Muscle of leg (tissue), 11 donors: ENCODE results near the gene DDX54. TPM values are rescaled to one million over a fixed set of nuclear protein-coding genes. Genes with fewer than 3 reads are reported as not detected.
A peak's percentile ranks its signal among the peaks of the same experiment; 100 is the strongest.

Experiments
- DNase-seq: peaks from one replicate; pipeline ENCODE4 v3.0.0; 2013
- H3K27ac ChIP-seq: one replicate; pipeline ENCODE4 v1.5.1; 2013; ENCODE audit warnings: mild to moderate bottlenecking, low read length, control low read depth
- H3K27me3 ChIP-seq: one replicate; pipeline ENCODE4 v1.6.1; 2013; ENCODE audit warnings: low read length; ENCODE audit not compliant: control insufficient read depth, insufficient read depth
- H3K36me3 ChIP-seq: one replicate; pipeline ENCODE4 v1.6.1; 2013; ENCODE audit warnings: low read length; ENCODE audit not compliant: control insufficient read depth, insufficient read depth
- H3K4me1 ChIP-seq: one replicate; pipeline ENCODE4 v1.6.1; 2013; ENCODE audit warnings: low read length; ENCODE audit not compliant: control insufficient read depth, insufficient read depth
- H3K4me3 ChIP-seq: one replicate; pipeline ENCODE4 v1.5.1; 2013; ENCODE audit warnings: low read length, control low read depth
- H3K9me3 ChIP-seq: replicated peaks from 2 replicates; pipeline ENCODE4 v1.6.1; 2013; ENCODE audit warnings: low read depth, low read length; ENCODE audit not compliant: control insufficient read depth
- WGBS: methylation state at CpG from one replicate; pipeline ENCODE4 v1.1.5; 2013; ENCODE audit warnings: missing lambda C conversion rate; ENCODE audit not compliant: insufficient coverage; 5-methylcytosine and 5-hydroxymethylcytosine counted together
- polyA plus RNA-seq, 8 donors: library from polyadenylated mRNA; unstranded; fragments of 120-200 nt; gene quantifications; one replicate each; pipeline versions ENCODE4 v1.2.1 to v1.2.3, GENCODE V29; 2013; ENCODE audit warnings: inconsistent platforms in 1 of 8, low replicate concordance in 1 of 8; ENCODE audit not compliant: insufficient read length in 8 of 8, insufficient read depth in 1 of 8
- total RNA-seq: library from RNA; stranded (reverse); fragments of 120-200 nt; gene quantifications from one replicate; pipeline ENCODE4 v1.2.4, GENCODE V29; 2013

The DDX54 gene
- total and polyA plus RNA-seq, 9 donors: 20.7 to 80.8 (median 72.7) TPM

- Histone ChIP-seq H3K4me1 (peaks cover 18% of the 10 kb centered on the region), H3K36me3 (peaks cover 36% of the 10 kb centered on the region), H3K27ac (no peak overlapping the region), H3K4me3 (no peak overlapping the region), H3K27me3 (no peaks in the 10 kb centered on the region), H3K9me3 (no peaks in the 10 kb centered on the region)
- DNase-seq: no peak
- 89% methylated on average over 19 of the region's 19 CpGs for WGBS
These were observed 5.9 kb upstream of the DDX54 start for GRCh38 chr12:113191227-113191626.

DNA sequence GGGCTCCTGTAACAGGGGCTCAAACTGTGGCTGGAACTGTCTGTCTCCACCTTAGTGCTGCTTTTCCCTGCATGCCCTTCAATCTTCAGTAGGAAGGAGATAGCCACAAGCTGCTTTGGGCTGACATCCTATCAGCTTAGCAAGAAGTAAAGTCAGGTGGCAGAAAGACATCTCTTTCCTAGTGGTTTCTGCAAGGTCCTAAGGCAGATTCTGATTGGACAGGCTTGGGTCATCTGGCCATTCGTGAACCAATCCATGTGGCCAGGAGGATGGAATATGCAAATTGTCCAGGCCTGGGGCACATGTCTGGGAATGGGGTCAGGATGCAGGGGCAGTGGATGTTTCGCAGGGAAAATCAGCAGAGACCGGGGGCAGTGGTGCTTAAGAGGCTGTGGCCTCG lies 5.5 kb upstream of the DDX54 start:
- no peak for DNase-seq
- no peaks in the 10 kb centered on the region for H3K27me3 ChIP-seq

DNA sequence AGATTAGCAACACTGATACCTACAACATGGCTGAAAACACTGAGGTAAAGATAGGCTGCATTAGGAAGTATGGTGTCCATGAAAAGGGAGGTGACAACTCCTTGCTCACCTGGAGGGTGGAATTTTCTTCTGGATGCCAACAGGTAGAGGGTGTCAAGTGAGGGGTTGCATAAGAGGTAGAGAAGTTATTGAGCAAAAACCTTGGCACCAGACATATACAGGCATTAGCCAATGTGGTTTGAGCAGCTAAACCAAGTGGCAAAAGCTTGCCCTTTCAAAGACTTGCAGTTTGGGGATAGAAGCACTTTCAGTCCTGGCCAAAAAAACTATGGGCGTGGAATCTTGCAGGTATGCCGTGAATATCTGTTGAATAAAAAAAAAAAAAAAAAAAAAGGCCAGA lies 4.1 kb upstream of the DDX54 start:
- no peak for DNase-seq
- Histone ChIP-seq H3K9me3 (no peaks in the 10 kb centered on the region), H3K4me1 (peaks cover 15% of the 10 kb centered on the region), H3K27me3 (no peaks in the 10 kb centered on the region), H3K27ac (no peak overlapping the region), H3K36me3 (peaks cover 36% of the 10 kb centered on the region), H3K4me3 (no peak overlapping the region)
- 92% methylated on average over 2 of the region's 2 CpGs for WGBS

More for the DNA sequence above, 5.5 kb upstream of the DDX54 start:
- Histone ChIP-seq H3K27ac (no peak overlapping the region), H3K4me3 (no peak overlapping the region), H3K4me1 (peaks cover 22% of the 10 kb centered on the region), H3K9me3 (no peaks in the 10 kb centered on the region), H3K36me3 (peaks cover 36% of the 10 kb centered on the region)
- WGBS: 51% methylated on average over 2 of the region's 4 CpGs

GRCh38 chr12:113186666-113187325 lies 1.5 kb upstream of the DDX54 start:
- 76% methylated on average over 10 of the region's 16 CpGs for WGBS
- H3K9me3 ChIP-seq: no peaks in the 10 kb centered on the region
- peaks cover 19% of the 10 kb centered on the region for H3K4me1 ChIP-seq
- H3K27me3 ChIP-seq: no peaks in the 10 kb centered on the region
- H3K27ac ChIP-seq: no peak overlapping the region
- no peak for DNase-seq
- peaks cover 32% of the 10 kb centered on the region for H3K36me3 ChIP-seq
- H3K4me3 ChIP-seq: no peak overlapping the region

DNA sequence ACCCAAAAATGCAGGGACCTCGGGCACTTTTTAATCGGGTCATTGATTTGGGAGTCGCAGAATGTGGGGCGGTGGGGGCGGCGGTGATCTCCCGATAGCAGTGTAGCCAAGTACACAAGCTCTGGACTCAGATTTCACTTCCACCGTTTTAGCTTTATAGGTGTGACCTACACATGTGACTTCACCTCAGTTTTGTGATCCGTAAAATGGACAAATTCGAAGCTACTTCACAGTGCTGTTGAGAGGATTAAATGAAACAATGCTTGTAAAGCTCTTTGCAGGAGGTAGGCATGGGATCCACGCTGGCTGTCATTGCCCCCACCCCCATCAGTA lies 721 bp upstream of the DDX54 start:
- H3K9me3 ChIP-seq: no peaks in the 10 kb centered on the region
- peak; percentile 37 for DNase-seq
- H3K27me3 ChIP-seq: no peaks in the 10 kb centered on the region
- WGBS: 0% methylated on average over 2 of the region's 11 CpGs
- peaks cover 26% of the 10 kb centered on the region for H3K36me3 ChIP-seq
- H3K4me1 ChIP-seq: peaks cover 19% of the 10 kb centered on the region
- peak overlapping the region; percentile 98 for H3K4me3 ChIP-seq
- no peak overlapping the region for H3K27ac ChIP-seq

GRCh38 chr12:113184900-113185179 lies 438 bp downstream of the DDX54 start:
- WGBS: under 1% methylated on average over 20 of the region's 20 CpGs
- Histone ChIP-seq H3K27me3 (no peaks in the 10 kb centered on the region), H3K4me1 (peaks cover 19% of the 10 kb centered on the region), H3K36me3 (peaks cover 30% of the 10 kb centered on the region), H3K9me3 (no peaks in the 10 kb centered on the region), H3K27ac (peak overlapping the region; percentile 97), H3K4me3 (peak overlapping the region; percentile 98)
- peak; percentile 96 for DNase-seq

GRCh38 chr12:113184098-113184899 lies 979 bp downstream of the DDX54 start:
- WGBS: 15% methylated on average over 18 of the region's 26 CpGs
- H3K9me3 ChIP-seq: no peaks in the 10 kb centered on the region
- DNase-seq: no peak
- H3K27me3 ChIP-seq: no peaks in the 10 kb centered on the region
- peaks cover 19% of the 10 kb centered on the region for H3K4me1 ChIP-seq
- H3K36me3 ChIP-seq: peaks cover 32% of the 10 kb centered on the region
- H3K4me3 ChIP-seq: peak overlapping the region; percentile 98
- H3K27ac ChIP-seq: peak overlapping the region; percentile 97

GRCh38 chr12:113183030-113183589 lies 2.2 kb downstream of the DDX54 start:
- H3K27me3 ChIP-seq: no peaks in the 10 kb centered on the region
- H3K4me3 ChIP-seq: no peak overlapping the region
- peaks cover 39% of the 10 kb centered on the region for H3K36me3 ChIP-seq
- 94% methylated on average over 8 of the region's 11 CpGs for WGBS
- no peak for DNase-seq
- H3K9me3 ChIP-seq: no peaks in the 10 kb centered on the region
- H3K4me1 ChIP-seq: peaks cover 19% of the 10 kb centered on the region
- H3K27ac ChIP-seq: no peak overlapping the region

GRCh38 chr12:113181975-113182374 lies 3.3 kb downstream of the DDX54 start:
- H3K27me3 ChIP-seq: no peaks in the 10 kb centered on the region
- no CpG with 5 or more reads among the region's 3 CpGs for WGBS
- DNase-seq: no peak
- peaks cover 18% of the 10 kb centered on the region for H3K4me1 ChIP-seq
- peaks cover 50% of the 10 kb centered on the region for H3K36me3 ChIP-seq
- no peak overlapping the region for H3K4me3 ChIP-seq
- H3K9me3 ChIP-seq: peaks cover 10% of the 10 kb centered on the region
- no peak overlapping the region for H3K27ac ChIP-seq

DNA sequence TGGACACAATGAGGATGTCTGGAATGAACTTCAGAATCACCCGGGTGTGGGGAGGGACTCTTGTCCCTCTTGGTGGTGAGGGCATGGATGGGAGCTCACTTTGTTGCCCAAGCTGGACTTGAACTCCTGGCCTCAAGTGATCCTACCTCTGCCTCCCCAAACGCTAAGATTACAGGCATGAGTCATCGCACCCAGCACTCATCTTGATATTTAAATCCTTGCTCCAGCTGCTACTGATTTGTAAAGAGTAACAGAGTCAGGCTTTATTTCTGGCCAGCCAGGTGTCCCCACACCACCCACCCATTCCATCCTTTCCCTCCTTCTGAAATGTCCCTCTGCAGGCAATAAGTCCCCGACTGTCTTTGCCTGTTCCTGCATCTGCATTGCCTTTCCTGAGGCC lies 4.9 kb downstream of the DDX54 start:
- no peak for DNase-seq
- Histone ChIP-seq H3K4me1 (peaks cover 6% of the 10 kb centered on the region), H3K9me3 (peaks cover 13% of the 10 kb centered on the region), H3K27ac (no peak overlapping the region), H3K36me3 (peaks cover 56% of the 10 kb centered on the region), H3K27me3 (no peaks in the 10 kb centered on the region), H3K4me3 (no peak overlapping the region)
- WGBS: 98% methylated on average over 4 of the region's 4 CpGs
